ENCODE measurements around the gene CANX. TPM values are rescaled to one million over a fixed set of nuclear protein-coding genes. Genes with fewer than 3 reads are reported as not detected.

The CANX gene
- total and polyA plus RNA-seq, 9 of the 15 experiments (the other 6 are each of a cell fraction or from before 2014, with no cell fraction given) = 155 to 893 (median 589) TPM

DNA sequence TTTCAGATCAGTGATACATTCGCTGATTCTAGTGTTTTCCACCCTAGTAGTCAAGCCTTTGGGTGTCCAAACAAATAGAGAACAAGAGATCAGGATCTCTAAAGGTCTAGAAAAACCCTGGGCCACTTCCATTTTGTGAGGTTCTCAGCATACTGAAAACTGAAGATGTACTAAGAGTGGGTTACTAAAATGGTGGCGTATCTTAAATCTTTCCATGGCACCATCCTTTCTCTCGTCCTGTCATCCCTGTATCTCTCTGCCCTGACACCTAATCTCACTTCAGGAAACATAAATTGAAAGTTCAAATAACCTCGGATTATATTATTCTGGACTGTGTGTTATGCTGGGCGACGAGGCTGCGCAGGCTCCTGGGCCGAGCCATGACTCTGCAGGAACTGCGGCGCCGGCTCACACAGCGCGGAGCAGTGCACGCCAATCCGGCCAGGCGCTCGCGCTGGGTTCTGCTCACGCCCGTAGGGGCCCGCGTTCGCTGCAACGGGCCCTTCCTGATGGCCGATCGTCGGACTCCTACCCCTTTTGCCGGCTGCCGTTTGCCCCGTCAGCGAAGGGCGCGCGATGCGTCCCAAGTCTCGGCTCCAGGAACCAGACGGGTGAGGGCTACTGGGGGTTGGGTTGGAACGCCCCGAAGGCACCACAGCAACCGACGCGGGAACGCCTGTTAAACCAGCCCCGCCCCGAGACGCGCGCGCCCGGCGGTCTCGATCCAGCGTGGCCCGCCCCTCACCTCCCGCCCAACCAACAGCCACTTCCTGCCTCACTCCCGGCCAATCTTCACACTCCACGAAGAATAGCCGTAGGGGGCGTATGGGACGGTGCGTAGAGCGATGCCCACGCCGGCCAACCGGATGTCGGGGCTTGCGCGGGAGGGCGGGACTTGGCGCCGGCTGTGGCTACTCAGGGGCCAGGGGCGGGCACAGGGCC lies 503 bp upstream of the CANX start (continued):
- TF ChIP-seq, protein P1, sequence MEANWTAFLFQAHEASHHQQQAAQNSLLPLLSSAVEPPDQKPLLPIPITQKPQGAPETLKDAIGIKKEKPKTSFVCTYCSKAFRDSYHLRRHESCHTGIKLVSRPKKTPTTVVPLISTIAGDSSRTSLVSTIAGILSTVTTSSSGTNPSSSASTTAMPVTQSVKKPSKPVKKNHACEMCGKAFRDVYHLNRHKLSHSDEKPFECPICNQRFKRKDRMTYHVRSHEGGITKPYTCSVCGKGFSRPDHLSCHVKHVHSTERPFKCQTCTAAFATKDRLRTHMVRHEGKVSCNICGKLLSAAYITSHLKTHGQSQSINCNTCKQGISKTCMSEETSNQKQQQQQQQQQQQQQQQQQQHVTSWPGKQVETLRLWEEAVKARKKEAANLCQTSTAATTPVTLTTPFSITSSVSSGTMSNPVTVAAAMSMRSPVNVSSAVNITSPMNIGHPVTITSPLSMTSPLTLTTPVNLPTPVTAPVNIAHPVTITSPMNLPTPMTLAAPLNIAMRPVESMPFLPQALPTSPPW (CRISPR knock-in tag; IDR thresholded peaks at IDR 0.05) = peak; percentile 64
- TF ChIP-seq NFXL1 (CRISPR knock-in tag; IDR thresholded peaks at IDR 0.05) (no peak), JUN (IDR thresholded peaks at IDR 0.05; ENCODE audit: borderline replicate concordance, low read depth, low read length) (no peak), JUN (CRISPR knock-in tag; IDR thresholded peaks at IDR 0.05; ENCODE audit: borderline replicate concordance) (no peak), KLF13 (tag; IDR thresholded peaks at IDR 0.05; ENCODE audit: borderline replicate concordance, low read depth) (no peak), ZNF696 (CRISPR knock-in tag; conservative IDR thresholded peaks at IDR 0.05) (no peak), CCNT2 (IDR thresholded peaks at IDR 0.05; ENCODE audit: borderline replicate concordance, extremely low read depth, insufficient read length, low read depth, low read length) (no peak), SMARCA4 (IDR thresholded peaks at IDR 0.05) (peak; percentile 85), KDM2B (CRISPR knock-in tag; IDR thresholded peaks at IDR 0.05) (peak; percentile 33; the same call in 1 of the 2 replicates), SRSF3 (IDR thresholded peaks at IDR 0.05; ENCODE audit: insufficient read depth, low read length) (no peak), MAFK (IDR thresholded peaks at IDR 0.05; ENCODE audit: low read length) (peak; percentile 73; the same call in 1 of the 2 replicates), GATA2 (CRISPR knock-in tag; IDR thresholded peaks at IDR 0.05) (peak; percentile 48), POLR2A (conservative IDR thresholded peaks at IDR 0.05) (peak; percentile 93), ZNF57 (CRISPR knock-in tag; IDR thresholded peaks at IDR 0.05) (no peak), ZNF586 (CRISPR knock-in tag; conservative IDR thresholded peaks at IDR 0.05) (no peak), IFI16 (CRISPR knock-in tag; IDR thresholded peaks at IDR 0.05) (no peak), CREM (IDR thresholded peaks at IDR 0.05; ENCODE audit: low read depth) (peak; percentile 89), ZNF444 (CRISPR knock-in tag; IDR thresholded peaks at IDR 0.05) (no peak), EP400 (IDR thresholded peaks at IDR 0.05) (peak; percentile 95)
- TF ChIP-seq, protein P2, sequence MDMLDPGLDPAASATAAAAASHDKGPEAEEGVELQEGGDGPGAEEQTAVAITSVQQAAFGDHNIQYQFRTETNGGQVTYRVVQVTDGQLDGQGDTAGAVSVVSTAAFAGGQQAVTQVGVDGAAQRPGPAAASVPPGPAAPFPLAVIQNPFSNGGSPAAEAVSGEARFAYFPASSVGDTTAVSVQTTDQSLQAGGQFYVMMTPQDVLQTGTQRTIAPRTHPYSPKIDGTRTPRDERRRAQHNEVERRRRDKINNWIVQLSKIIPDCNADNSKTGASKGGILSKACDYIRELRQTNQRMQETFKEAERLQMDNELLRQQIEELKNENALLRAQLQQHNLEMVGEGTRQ (CRISPR knock-in tag; IDR thresholded peaks at IDR 0.05) = no peak
- TF ChIP-seq, protein P3, sequence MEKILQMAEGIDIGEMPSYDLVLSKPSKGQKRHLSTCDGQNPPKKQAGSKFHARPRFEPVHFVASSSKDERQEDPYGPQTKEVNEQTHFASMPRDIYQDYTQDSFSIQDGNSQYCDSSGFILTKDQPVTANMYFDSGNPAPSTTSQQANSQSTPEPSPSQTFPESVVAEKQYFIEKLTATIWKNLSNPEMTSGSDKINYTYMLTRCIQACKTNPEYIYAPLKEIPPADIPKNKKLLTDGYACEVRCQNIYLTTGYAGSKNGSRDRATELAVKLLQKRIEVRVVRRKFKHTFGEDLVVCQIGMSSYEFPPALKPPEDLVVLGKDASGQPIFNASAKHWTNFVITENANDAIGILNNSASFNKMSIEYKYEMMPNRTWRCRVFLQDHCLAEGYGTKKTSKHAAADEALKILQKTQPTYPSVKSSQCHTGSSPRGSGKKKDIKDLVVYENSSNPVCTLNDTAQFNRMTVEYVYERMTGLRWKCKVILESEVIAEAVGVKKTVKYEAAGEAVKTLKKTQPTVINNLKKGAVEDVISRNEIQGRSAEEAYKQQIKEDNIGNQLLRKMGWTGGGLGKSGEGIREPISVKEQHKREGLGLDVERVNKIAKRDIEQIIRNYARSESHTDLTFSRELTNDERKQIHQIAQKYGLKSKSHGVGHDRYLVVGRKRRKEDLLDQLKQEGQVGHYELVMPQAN (IDR thresholded peaks at IDR 0.05; ENCODE audit: borderline replicate concordance) = peak; percentile 88
- TF ChIP-seq, protein P4, sequence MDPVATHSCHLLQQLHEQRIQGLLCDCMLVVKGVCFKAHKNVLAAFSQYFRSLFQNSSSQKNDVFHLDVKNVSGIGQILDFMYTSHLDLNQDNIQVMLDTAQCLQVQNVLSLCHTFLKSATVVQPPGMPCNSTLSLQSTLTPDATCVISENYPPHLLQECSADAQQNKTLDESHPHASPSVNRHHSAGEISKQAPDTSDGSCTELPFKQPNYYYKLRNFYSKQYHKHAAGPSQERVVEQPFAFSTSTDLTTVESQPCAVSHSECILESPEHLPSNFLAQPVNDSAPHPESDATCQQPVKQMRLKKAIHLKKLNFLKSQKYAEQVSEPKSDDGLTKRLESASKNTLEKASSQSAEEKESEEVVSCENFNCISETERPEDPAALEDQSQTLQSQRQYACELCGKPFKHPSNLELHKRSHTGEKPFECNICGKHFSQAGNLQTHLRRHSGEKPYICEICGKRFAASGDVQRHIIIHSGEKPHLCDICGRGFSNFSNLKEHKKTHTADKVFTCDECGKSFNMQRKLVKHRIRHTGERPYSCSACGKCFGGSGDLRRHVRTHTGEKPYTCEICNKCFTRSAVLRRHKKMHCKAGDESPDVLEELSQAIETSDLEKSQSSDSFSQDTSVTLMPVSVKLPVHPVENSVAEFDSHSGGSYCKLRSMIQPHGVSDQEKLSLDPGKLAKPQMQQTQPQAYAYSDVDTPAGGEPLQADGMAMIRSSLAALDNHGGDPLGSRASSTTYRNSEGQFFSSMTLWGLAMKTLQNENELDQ (CRISPR knock-in tag; IDR thresholded peaks at IDR 0.05; ENCODE audit: borderline replicate concordance) = no peak
